Measurements from ENCODE around the gene KCNA1. TPM values are rescaled to one million over a fixed set of nuclear protein-coding genes. Genes with fewer than 3 reads are reported as not detected.

Gene KCNA1
- total RNA-seq, 1 experiment from 2014 or later: 0.98 TPM

DNA sequence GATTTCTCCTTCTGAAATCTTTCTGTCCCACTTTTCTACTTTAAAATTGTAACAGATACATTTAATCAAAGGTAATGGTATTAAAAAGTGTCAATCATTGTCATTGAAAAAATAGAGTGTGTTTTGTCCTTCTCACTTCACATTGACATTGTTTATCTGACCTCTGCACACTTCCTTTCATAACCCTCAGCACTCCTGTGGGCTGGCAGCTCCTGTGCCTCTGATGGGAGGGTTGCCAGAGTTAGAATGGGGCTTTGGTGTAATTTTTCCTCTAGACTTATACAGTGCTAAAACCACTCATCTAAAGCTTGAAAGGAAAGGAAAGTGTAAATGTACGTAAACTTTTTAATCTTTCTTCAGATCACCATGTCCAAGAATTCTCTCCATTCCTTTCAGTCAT lies 23.7 kb downstream of the KCNA1 start:
- WGBS (ENCODE audit: extremely low coverage, insufficient read length, low lambda C conversion rate): no CpG with 5 or more reads among the region's 1 CpG
- H3K79me1 ChIP-seq (ENCODE audit: insufficient read depth, low read depth, low read length, poor library complexity, severe bottlenecking): no peaks in the 10 kb centered on the region
- no peak overlapping the region for H4K5ac ChIP-seq (ENCODE audit: insufficient read length, low read depth, low read length)
- no peaks in the 10 kb centered on the region for H3K4me1 ChIP-seq (ENCODE audit: insufficient read depth, low read length)
- peaks cover 21% of the 10 kb centered on the region for H3K27me3 Mint-ChIP-seq (ENCODE audit: low read depth)
- DNase-seq: no peak
- no peaks in the 10 kb centered on the region for H3K23me2 ChIP-seq (ENCODE audit: insufficient read length, low read depth, low read length, poor library complexity, severe bottlenecking)
- no peak overlapping the region for H3K4me2 ChIP-seq (ENCODE audit: insufficient read depth, insufficient read length, low read length)
- no peaks in the 10 kb centered on the region for H3K79me2 ChIP-seq (ENCODE audit: insufficient read depth, low read length)
- H3K14ac ChIP-seq (ENCODE audit: insufficient read depth, low read length): no peak overlapping the region
- no peak overlapping the region for H3K56ac ChIP-seq (ENCODE audit: insufficient read length, low read depth, low read length)
- no peak overlapping the region for H3K18ac ChIP-seq (ENCODE audit: insufficient read length, low read depth, low read length)
- H4K91ac ChIP-seq (ENCODE audit: insufficient read length, low read depth, low read length): no peak overlapping the region
- no peak overlapping the region for H3K4ac ChIP-seq (ENCODE audit: low read depth, low read length)
- no peak overlapping the region for H2BK15ac ChIP-seq (ENCODE audit: low read depth, low read length)
- no peak overlapping the region for H2BK120ac ChIP-seq (ENCODE audit: low read depth, low read length, poor library complexity, severe bottlenecking)
- no peak overlapping the region for H3K27ac ChIP-seq (ENCODE audit: insufficient read length, low read depth, low read length)
- no peak overlapping the region for H3T11ph ChIP-seq (ENCODE audit: low read length)
- TF ChIP-seq, protein P1, sequence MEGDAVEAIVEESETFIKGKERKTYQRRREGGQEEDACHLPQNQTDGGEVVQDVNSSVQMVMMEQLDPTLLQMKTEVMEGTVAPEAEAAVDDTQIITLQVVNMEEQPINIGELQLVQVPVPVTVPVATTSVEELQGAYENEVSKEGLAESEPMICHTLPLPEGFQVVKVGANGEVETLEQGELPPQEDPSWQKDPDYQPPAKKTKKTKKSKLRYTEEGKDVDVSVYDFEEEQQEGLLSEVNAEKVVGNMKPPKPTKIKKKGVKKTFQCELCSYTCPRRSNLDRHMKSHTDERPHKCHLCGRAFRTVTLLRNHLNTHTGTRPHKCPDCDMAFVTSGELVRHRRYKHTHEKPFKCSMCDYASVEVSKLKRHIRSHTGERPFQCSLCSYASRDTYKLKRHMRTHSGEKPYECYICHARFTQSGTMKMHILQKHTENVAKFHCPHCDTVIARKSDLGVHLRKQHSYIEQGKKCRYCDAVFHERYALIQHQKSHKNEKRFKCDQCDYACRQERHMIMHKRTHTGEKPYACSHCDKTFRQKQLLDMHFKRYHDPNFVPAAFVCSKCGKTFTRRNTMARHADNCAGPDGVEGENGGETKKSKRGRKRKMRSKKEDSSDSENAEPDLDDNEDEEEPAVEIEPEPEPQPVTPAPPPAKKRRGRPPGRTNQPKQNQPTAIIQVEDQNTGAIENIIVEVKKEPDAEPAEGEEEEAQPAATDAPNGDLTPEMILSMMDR (conservative IDR thresholded peaks at IDR 0.05): no peak
- no peak overlapping the region for H2BK12ac ChIP-seq (ENCODE audit: insufficient read length, low read depth, low read length)
- no peak overlapping the region for H3K23ac ChIP-seq (ENCODE audit: insufficient read length, low read depth, low read length)
- H3K9me3 ChIP-seq (ENCODE audit: control insufficient read depth, low read depth, low read length): no peaks in the 10 kb centered on the region
- no peaks in the 10 kb centered on the region for H3K9me3 Mint-ChIP-seq
- no peak overlapping the region for H2AK5ac ChIP-seq (ENCODE audit: insufficient read length, low read length)
- no peak overlapping the region for H2BK20ac ChIP-seq (ENCODE audit: low read depth, low read length, poor library complexity, severe bottlenecking)
- no peak overlapping the region for H3K4me3 Mint-ChIP-seq
- no peaks in the 10 kb centered on the region for H4K20me1 ChIP-seq (ENCODE audit: control insufficient read depth, insufficient read depth, insufficient read length)
- H3K9ac ChIP-seq (ENCODE audit: extremely low read depth, insufficient read length, low read length): no peak overlapping the region
- H2BK5ac ChIP-seq (ENCODE audit: insufficient read length, low read length): no peak overlapping the region
- no peak overlapping the region for H4K8ac ChIP-seq (replicated peaks; ENCODE audit: insufficient read length, low read depth, low read length)
- no peaks in the 10 kb centered on the region for H3K36me3 Mint-ChIP-seq (ENCODE audit: insufficient read depth in 1 of 3, low read depth in 3 of 3)
- no peaks in the 10 kb centered on the region for H3K27me3 ChIP-seq (ENCODE audit: insufficient read depth, low read length)
- peaks cover 0 to 2% of the 10 kb centered on the region in 2 experiments; a peak in 1 of 4 replicates for H3K4me1 Mint-ChIP-seq
- H3K27ac Mint-ChIP-seq: no peak overlapping the region
- no peak overlapping the region for H2AFZ ChIP-seq (ENCODE audit: low read length)
